Erythroblast (primary cell): ENCODE data around the gene UBE2I.
"Not testable (repeated sequence)": the region's sequence is repeated elsewhere in the genome, so short reads cannot be mapped to it uniquely, and the experiment has no call there.

Experiments used
- DNase-seq, 2 experiments: peaks; one replicate each; lab custom pipeline; 2025; lab: John Stamatoyannopoulos, UW
- GATA1 ChIP-seq: IDR thresholded peaks from 2 replicates; pipeline ENCODE4 v1.6.1; 2011; ENCODE audit warnings: low read depth, mild to moderate bottlenecking, control low read depth, low read length, moderate library complexity
- POLR2A ChIP-seq: IDR thresholded peaks from 2 replicates; pipeline ENCODE4 v1.6.1; 2011; ENCODE audit warnings: mild to moderate bottlenecking, low read length

UBE2I gene

DNA sequence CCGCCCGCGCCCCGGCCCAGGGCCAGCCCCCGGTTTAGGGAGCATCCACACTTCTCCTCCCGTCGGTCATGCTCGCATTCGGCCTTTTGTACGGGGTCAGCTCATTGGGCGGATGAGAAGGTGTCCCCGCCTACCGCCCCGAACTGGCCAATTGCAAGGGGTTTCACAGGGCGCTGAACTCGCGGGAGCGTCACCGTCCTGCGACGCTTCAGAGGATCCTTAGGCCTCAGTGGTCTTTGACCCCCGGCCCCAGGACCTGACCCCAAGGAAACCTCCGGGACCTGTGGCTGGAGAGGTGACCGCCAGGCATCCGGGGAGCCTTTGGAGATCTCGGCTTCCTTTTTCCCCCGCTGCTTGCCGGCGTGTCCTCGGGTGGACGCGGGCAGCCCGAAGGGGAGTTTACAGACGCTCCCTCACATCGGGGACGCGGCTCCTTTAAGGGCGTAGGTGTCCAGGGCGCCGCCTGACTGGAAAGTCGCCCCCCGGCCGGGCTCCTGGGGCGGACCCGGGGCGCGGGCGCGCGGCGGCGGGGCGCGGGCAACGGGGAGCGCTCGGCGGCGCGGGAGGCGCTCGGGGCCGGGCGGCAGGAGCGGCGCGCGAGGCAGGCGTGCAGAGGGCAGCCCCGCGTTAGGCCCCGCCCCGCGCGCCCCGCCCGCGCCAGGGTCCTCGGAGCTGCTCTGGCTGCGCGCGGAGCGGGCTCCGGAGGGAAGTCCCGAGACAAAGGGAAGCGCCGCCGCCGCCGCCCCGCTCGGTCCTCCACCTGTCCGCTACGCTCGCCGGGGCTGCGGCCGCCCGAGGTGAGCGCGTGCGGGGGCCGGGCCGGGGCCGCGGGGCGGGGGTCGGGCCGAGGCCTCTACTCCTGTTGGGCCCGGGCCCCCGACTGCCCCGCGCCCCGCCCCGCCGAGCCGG lies at the start of gene UBE2I:
TSS of gene UBE2I (plus strand) at position 660 of the 909 bp plus-strand sequence. CDS start 4,395 bp downstream, outside the sequence.
- TF ChIP-seq GATA1 = no peak
- no peak for TF ChIP-seq POLR2A
- peak; percentile 99 for DNase-seq

- no peak for DNase-seq
- TF ChIP-seq GATA1 (no peak), POLR2A (no peak)
These were observed 49.7 kb upstream of the UBE2I start for GRCh38 chr16:1259760-1260068.

DNA sequence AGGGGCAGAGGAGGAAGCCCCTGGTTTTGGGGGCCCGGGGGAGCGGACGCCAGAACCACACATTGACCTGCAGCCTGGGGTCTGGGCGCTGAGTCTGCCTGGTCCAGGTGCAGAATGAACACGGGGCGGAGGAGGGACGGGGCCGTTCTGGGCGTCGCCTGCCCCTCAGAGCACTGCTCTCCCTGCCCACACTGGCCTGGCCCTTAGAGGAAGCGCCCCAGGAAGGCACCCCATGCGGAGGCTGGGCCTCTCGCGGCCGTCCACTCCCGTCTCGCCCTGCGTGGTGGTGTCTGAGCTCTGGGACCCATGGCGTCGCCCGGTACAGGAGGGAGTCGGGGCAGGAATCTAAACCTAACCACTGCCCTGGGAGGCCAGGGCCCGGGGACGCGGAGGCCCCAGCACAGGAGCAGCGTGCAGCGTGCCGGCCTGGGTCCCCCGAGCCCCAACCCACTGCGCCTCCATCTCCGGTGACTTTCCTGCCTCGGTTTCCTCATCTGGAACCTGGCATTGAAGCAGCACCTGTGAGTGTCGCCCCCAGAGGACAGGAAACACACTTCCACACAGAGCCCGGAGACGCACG lies 49.2 kb upstream of the UBE2I start:
- no peak for DNase-seq
- TF ChIP-seq POLR2A = no peak
- TF ChIP-seq GATA1 = no peak

GRCh38 chr16:1261131-1261892 lies 48.1 kb upstream of the UBE2I start:
- no peak for DNase-seq
- no peak for TF ChIP-seq POLR2A
- no peak for TF ChIP-seq GATA1

DNA sequence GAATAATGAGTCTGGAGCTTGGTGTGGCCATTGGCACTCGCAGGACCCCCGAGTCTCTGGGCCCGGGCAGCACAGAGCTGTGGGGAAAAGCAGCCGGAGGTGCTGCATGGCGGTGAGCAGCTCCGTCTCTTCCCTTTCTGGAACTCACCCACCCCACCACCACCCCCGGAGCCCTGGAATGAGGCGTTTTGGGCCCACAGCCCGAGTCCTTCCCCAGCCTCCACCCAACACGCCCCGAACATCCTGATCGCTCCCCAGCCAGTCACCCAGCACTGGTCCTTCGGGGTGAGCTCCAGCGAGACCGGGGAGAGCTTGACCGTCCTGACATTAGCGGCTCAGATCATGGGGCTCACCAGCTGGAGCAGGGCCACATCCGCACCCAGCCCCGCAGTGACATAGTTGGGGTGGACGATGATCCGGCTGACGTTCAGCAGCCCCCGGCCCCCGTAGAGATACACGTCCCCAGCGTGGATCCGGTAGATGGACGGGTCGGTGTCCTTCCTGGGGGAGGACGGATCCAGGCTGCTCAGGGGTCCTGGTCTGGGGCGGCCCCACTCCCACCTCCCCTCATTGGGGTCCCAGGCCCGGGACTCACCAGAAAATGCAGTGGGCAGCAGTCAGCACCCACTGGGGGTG lies 47.1 kb upstream of the UBE2I start:
- TF ChIP-seq GATA1 (no peak), POLR2A (no peak)
- DNase-seq = no peak

DNA sequence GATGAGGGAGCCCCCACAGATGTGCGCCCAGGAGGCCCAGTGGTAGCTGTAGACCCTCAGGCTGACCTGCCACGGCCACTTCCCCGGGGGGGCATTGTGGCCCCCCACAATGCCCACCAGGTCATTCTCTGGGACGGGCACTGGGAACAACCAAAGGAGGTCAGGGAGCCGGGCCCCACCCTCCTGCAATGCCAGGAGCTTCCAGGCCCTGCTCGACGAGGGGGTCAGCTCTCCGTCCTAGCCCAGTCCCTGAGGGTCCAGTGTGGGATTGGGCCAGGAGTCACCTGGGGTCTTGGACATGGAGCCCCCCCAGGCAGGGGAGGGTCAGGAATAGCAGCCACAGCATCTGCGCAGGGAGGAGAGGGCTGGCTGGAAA lies 46.6 kb upstream of the UBE2I start:
- no peak for DNase-seq
- TF ChIP-seq GATA1 (no peak), POLR2A (no peak)

GRCh38 chr16:1263591-1264344 lies 45.7 kb upstream of the UBE2I start:
- TF ChIP-seq POLR2A = no peak
- no peak for TF ChIP-seq GATA1
- DNase-seq = no peak

GRCh38 chr16:1264345-1265089 lies 44.9 kb upstream of the UBE2I start:
- DNase-seq = no peak
- no peak for TF ChIP-seq GATA1
- no peak for TF ChIP-seq POLR2A

DNA sequence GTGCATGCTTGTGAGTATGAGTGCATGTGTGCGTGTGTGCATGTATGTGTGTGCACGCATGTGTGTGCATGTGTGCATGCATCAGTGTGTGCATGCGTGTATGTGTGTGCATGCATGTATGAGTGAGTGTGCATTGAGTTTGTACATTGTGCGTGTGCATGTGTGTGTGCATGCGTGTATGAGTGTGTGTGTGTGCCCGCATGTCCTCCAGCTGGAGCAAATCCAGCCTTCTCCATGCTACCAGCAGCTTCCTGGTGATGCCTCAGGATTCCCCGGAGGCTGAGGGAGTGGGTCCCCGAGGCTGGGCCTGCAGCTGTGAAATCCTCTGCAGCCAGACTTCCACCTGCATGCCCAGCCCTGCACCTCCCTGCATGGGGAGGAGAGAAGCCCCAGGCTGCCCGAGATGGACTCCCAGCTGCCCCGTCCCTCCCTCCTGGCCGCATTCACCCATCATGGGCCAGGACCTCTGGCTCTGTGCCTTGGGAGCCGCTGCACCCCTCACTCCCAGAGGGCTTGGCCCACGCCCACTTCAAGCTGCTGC lies 44.3 kb upstream of the UBE2I start:
- DNase-seq = no peak
- TF ChIP-seq POLR2A = no peak
- TF ChIP-seq GATA1 = no peak

- DNase-seq = no peak
- TF ChIP-seq POLR2A (no peak), GATA1 (no peak)
These were observed 43.6 kb upstream of the UBE2I start for GRCh38 chr16:1265826-1266225.

- DNase-seq = not testable (repeated sequence)
These were observed 40.0 kb upstream of the UBE2I start for GRCh38 chr16:1269418-1269817.

- no peak for TF ChIP-seq POLR2A
- TF ChIP-seq GATA1 = no peak
These were observed 38.1 kb upstream of the UBE2I start for GRCh38 chr16:1271380-1271723.

GRCh38 chr16:1271724-1272413 lies 37.6 kb upstream of the UBE2I start:
- DNase-seq = peak; percentile 65 to 76

More at GRCh38 chr16:1271380-1271723, 38.1 kb upstream of the UBE2I start:
- no peak for DNase-seq
